Right renal cortex interstitium (tissue), 3 donors: ENCODE results near the gene KLHDC1. TPM values are rescaled to one million over a fixed set of nuclear protein-coding genes. Genes with fewer than 3 reads are reported as not detected.
"Not testable (repeated sequence)": the region's sequence is repeated elsewhere in the genome, so short reads cannot be mapped to it uniquely, and the experiment has no call there.

Source experiments
- DNase-seq, 3 donors: peaks; one replicate each; pipeline ENCODE4 v3.0.0-alpha.2; 2013; ENCODE audit warnings: low read depth in 3 of 3, low spot score in 2 of 3
- polyA plus RNA-seq, 3 donors: library from polyadenylated mRNA; unstranded; fragments of 120-200 nt; gene quantifications; one replicate each; pipeline ENCODE4 v1.2.1, GENCODE V29; 2013; ENCODE audit not compliant: insufficient read length in 3 of 3

The KLHDC1 gene
- polyA plus RNA-seq, result 1 to 10 TPM; 4.7 to 6.5 (median 5.5) TPM

- DNase-seq, result peak; percentile 61 to 70 (median 65)
These were observed at the start of gene KLHDC1 for GRCh38 chr14:49692811-49693734. KLHDC1 (plus strand) TSS chr14:49693120; CDS start chr14:49693195, 75 bp downstream.

- no peak for DNase-seq
These were observed 39.4 kb upstream of the KLHDC1 start for GRCh38 chr14:49653508-49653907.

GRCh38 chr14:49654511-49654910, 38.4 kb upstream of the KLHDC1 start:
- no peak for DNase-seq

- not testable (repeated sequence) for DNase-seq
These were observed 35.4 kb upstream of the KLHDC1 start for GRCh38 chr14:49657500-49657899.

- DNase-seq, result no peak
These were observed 33.1 kb upstream of the KLHDC1 start for GRCh38 chr14:49659526-49660455.

GRCh38 chr14:49670475-49670874, 22.4 kb upstream of the KLHDC1 start:
- no peak for DNase-seq

GRCh38 chr14:49673586-49673985, 19.3 kb upstream of the KLHDC1 start:
- DNase-seq, result no peak

GRCh38 chr14:49677643-49678042, 15.3 kb upstream of the KLHDC1 start:
- no peak for DNase-seq

GRCh38 chr14:49679271-49679670, 13.6 kb upstream of the KLHDC1 start:
- no peak for DNase-seq

GRCh38 chr14:49686425-49686824, 6.5 kb upstream of the KLHDC1 start:
- DNase-seq, result no peak

GRCh38 chr14:49687942-49688700, 4.8 kb upstream of the KLHDC1 start, which contains the start of gene POLE2:
POLE2 (minus strand) TSS chr14:49688214; CDS start chr14:49688203, 11 bp downstream.
- peak; percentile 58 to 65 (median 64) for DNase-seq

- DNase-seq, result no peak
These were observed 4.3 kb upstream of the KLHDC1 start for GRCh38 chr14:49688701-49689030.

- no peak for DNase-seq
These were observed 1.9 kb upstream of the KLHDC1 start for GRCh38 chr14:49691031-49691430.

GRCh38 chr14:49692193-49692757, 645 bp upstream of the KLHDC1 start:
- DNase-seq, result peak in 1 of 3 donors; percentile 27

GRCh38 chr14:49693735-49694124, 810 bp downstream of the KLHDC1 start:
- not testable (repeated sequence) for DNase-seq

- no peak for DNase-seq
These were observed 9.8 kb downstream of the KLHDC1 start for GRCh38 chr14:49702725-49703124.

- DNase-seq, result no peak
These were observed 11.0 kb downstream of the KLHDC1 start for GRCh38 chr14:49703965-49704364.

- not testable (repeated sequence) for DNase-seq
These were observed 11.6 kb downstream of the KLHDC1 start for GRCh38 chr14:49704471-49704870.

GRCh38 chr14:49710993-49711392, 18.1 kb downstream of the KLHDC1 start:
- not testable (repeated sequence) for DNase-seq

- no peak for DNase-seq
These were observed 27.8 kb downstream of the KLHDC1 start for GRCh38 chr14:49720744-49721143.
